GM11168 (cell line): Measurements from ENCODE around the gene MYOCOS.

Experiments
- in situ Hi-C: fragments of 300-500 bp; cut with MboI; formaldehyde crosslinking; loops from one replicate; pipeline ENCODE4 v1.12.0; 2022; ENCODE audit warnings: low sequenced_read_pairs; ENCODE audit not compliant: unreplicated experiment

Gene MYOCOS

GRCh38 chr1:171623651-171624331 lies 1.7 kb downstream of the MYOCOS start:
- in situ Hi-C loops: no loop called here

GRCh38 chr1:171625225-171625624 lies 3.2 kb downstream of the MYOCOS start:
- in situ Hi-C loops: loop anchor here (25.0 kb wide), 1 partner anchor 362 kb away; no protein-coding TSS in a partner anchor

DNA sequence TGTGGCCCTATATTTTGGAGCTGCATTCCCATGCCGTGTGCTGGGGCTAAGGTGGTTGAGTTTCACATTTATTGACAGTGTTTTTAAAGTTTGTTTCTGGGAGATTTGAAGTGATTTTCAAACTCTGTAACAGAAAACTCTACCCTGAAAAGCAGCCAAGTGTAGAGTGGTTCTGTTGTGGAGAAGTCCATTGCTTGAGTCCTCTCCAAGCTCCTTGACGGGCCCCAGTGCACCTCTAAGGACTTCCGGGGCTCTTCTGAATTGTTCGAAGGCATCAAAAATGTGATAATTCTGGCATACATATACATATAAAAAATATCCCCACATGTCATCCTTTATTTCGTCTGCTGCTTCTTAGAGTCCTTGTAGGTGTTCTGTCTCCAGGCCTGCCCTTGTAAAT lies 5.0 kb downstream of the MYOCOS start:
- in situ Hi-C loops: loop anchor here (25.0 kb wide), 1 partner anchor 360 kb away; no protein-coding TSS in a partner anchor

DNA sequence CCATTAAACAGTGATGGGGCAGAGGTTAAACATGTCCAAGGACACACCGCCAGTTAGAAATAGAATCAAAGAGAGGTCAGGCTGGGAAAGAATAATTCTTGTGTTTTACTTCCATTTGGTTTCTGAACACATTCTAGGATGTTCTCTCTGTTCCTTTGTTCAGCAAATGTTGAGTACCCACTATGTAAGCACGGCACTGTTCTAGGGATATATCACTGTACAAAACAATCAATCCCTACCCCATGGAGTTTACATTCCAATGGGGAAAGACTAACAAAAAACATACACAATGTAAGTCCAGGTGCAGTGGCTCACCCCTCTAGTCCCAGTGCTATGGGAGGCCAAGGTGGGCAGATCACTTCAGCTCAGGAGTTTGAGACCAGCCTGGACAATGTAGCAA lies 6.2 kb downstream of the MYOCOS start:
- in situ Hi-C loops: loop anchor here (25.0 kb wide), 1 partner anchor 359 kb away; no protein-coding TSS in a partner anchor

- in situ Hi-C loops: loop anchor here (25.0 kb wide), 1 partner anchor 352 kb away; no protein-coding TSS in a partner anchor
These were observed 13.6 kb downstream of the MYOCOS start for GRCh38 chr1:171635661-171636060.

DNA sequence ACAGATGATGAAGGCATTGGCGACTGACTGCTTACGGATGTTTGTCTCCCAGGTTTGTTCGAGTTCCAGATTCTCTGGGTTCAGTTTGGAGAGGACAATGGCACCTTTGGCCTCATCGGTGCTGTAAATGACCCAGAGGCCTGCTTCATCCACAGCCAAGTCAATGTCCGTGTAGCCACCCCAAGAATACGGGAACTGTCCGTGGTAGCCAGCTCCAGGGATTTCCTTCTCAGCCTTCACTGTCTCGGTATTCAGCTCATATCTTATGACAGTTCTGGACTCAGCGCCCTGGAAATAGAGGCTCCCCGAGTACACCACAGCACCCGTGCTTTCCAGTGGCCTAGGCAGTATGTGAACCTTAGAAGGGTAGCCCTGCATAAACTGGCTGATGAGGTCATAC lies 14.1 kb downstream of the MYOCOS start:
- in situ Hi-C loops: loop anchor here (25.0 kb wide), 1 partner anchor 351 kb away; no protein-coding TSS in a partner anchor

GRCh38 chr1:171637928-171638576 lies 16.0 kb downstream of the MYOCOS start:
- in situ Hi-C loops: loop anchor here (25.0 kb wide), 1 partner anchor 349 kb away; no protein-coding TSS in a partner anchor

DNA sequence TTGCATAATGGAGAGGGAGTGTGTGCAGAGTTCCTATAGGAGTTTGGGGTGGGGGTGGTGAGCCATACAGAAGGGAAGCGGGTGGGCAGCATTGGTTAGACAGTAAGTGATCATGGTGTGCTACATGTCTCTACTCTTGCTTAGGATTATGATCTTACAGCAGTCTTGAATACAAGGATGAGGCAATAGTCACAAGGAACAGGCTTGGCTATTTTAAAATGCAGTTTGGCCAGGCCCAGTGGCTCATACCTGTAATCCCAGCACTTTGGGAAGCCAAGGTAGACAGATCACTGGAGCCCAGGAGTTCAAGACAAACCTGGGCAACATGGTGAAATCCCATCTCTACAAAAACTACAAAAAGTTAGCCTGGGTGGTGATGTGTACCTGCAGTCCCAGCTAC lies 18.2 kb downstream of the MYOCOS start:
- in situ Hi-C loops: loop anchor here (25.0 kb wide), 1 partner anchor 347 kb away; no protein-coding TSS in a partner anchor

DNA sequence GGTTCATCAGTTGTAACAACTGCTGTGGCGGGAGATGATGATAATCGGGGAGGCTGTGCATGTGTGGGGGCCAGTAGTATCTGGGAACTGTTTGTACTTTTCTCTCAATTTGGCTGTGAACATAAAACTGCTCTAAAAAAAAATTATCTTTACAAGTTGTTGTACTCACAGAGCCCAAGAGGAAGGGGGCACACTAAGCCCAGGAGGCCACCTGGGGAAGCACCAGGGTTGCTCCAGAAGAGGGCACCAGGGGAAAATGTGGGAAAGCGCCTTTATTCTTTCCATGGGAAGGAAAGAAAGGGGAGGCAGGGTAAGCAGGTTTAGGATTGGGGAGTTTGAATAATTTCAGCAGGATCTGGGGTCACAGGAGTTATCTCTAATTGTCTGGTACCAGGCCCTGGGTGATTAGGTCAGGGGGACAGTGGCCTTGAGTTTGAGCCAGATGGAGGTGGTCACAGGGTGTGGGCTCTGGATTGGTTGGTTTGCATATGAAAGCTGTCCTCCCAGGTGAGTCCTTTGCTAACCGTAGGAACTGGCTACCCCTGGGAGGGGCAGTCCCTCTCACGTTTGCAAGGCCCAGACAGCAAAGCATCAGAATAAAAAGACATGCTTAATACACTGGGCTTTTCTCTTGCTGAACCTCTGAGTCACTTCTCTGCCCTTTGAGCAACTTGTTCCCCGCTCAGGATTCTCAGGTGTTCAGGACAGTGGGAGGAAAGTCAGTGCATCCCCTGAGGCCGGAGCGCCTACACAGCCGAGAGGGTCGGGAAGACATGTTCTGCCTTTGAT lies 19.2 kb downstream of the MYOCOS start:
- in situ Hi-C loops: loop anchor here (25.0 kb wide), 1 partner anchor 346 kb away; no protein-coding TSS in a partner anchor

GRCh38 chr1:171642197-171642596 lies 20.2 kb downstream of the MYOCOS start:
- in situ Hi-C loops: loop anchor here (25.0 kb wide), 1 partner anchor 345 kb away; no protein-coding TSS in a partner anchor

DNA sequence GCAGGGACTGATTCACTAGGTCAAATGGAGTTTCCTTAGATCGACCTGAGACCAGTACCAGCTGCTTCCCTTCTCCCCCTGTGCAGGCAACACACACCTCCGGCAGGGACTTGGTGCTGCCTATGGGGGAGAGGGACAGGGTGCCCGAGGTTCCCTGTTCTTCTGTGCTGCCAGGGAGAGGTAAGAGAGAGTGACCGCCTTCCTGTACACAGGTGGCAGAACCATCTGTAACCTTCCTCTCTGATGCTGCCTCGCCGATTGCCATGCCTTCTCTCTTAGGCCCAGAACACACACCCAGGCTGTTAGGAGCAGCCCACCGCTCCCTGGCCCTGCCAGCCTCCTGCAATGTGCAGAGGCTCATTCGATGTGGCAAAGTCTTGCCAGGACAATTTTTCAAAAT lies 21.1 kb downstream of the MYOCOS start:
- in situ Hi-C loops: loop anchor here (25.0 kb wide), 1 partner anchor 344 kb away; no protein-coding TSS in a partner anchor

DNA sequence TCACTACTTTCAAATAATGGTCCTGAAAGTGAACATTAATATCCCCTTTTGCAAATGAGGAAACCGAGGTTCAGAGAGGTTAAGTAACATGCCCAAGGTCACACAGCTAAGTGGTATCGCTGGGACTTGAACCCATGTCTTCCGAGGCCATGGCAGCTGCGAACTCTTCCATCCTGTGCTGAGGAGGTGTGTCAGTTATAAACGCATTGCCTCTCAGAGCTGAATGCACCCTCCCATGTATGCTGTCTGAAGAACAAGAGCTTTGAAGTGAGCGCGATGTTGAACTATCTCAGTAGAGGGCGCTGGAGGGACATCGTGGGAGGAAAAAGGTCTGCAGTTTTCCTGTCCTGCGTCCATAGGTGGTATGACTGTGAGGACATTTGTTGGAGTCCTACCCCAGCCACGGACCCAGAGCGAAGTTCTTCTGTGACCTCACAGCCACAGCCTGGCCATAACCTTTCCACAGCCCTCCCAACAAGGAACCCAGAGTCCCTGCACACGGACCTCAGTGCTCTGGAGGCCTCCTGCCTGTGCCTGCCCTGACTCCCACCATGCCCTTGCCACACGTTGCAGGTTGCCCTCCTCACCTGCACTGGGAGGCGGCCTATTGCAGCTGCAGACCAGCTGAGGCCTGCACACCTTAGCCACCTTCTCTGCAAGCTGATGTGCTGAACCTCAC lies 22.9 kb downstream of the MYOCOS start:
- in situ Hi-C loops: loop anchor here (25.0 kb wide), 1 partner anchor 342 kb away; no protein-coding TSS in a partner anchor

DNA sequence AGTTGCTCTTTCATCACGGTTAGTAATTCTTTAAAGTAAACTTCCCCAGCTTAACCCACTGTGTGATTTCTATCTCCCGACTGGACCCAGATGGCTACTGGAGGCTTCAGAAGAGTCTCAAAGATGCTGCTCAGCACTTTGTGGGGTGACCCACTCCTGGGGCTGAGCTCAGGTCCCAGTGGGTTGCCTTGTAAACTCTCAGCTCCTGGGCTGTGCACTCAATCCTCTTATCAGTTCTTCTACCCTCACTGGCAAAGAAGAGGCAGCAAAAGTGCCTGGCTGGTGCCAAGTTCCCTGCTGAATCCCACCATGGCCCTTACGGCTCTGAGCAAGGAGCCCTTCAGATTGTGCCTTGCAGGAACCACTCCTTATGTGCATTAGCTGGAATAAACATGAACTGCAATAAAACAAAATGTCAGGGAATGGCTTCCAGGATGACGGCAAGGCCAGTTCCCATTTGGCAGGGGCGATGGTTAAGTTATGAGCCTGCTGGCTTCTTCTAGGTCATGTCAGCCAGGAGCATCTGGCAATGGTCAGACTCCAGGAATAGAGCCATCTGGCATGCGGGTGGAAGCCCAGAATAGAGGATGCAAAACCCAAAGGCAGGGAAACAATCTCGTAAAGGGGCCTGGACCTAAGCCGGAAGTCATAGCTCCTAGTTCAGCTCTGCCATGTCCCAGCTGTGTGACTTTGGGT lies 23.7 kb downstream of the MYOCOS start:
- in situ Hi-C loops: loop anchor here (25.0 kb wide), 1 partner anchor 342 kb away; no protein-coding TSS in a partner anchor

DNA sequence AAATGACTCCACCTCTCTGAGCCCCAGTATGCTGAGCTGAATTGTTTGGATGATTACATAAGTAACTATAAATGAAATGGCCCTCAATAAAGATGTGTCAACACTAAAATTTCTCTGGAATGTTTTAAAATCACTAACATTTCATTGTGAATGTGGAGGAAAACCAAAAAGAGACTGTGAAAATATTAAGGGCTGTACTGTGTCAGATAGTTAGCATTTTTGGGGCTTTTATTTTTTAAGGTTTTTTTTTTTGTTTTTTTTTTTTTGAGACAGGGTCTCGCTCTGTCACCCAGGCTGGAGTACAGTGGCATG lies 24.2 kb downstream of the MYOCOS start:
- in situ Hi-C loops: loop anchor here (25.0 kb wide), 1 partner anchor 341 kb away; no protein-coding TSS in a partner anchor

DNA sequence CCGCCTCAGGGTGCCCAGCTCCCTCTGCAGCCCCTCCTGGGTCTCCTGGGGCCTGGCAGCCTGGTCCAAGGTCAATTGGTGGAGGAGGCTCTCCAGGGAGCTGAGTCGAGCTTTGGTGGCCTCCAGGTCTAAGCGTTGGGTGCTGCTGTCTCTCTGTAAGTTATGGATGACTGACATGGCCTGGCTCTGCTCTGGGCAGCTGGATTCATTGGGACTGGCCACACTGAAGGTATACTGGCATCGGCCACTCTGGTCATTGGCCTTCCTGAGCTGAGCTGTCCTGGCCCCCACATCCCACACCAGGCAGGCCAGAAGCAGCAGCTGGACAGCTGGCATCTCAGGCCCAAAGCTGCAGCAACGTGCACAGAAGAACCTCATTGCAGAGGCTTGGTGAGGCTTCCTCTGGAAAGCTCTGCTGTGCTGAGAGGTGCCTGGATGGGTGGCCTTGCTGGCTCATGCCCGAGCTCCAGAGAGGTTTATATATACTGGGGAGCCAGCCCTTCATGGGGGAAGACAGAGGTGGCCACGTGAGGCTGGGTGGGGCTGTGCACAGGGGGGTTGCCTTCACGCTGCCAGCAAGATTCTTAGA lies 30.3 kb downstream of the MYOCOS start, which contains the start of gene MYOC:
Gene MYOC (minus strand): TSS at position 455 of the 589 bp plus-strand sequence. CDS start 77 bp downstream, at position 378.
- in situ Hi-C loops: no loop called here

- in situ Hi-C loops: no loop called here
These were observed 31.8 kb downstream of the MYOCOS start for GRCh38 chr1:171653796-171654195.

GRCh38 chr1:171654201-171654941 lies 32.3 kb downstream of the MYOCOS start:
- in situ Hi-C loops: no loop called here
